Measurements from ENCODE around the gene CLDN4. TPM values are rescaled to one million over a fixed set of nuclear protein-coding genes. Genes with fewer than 3 reads are reported as not detected.

CLDN4 gene
- total and polyA plus RNA-seq, 2 experiments from 2014 or later = 11.6 to 19.4 TPM

DNA sequence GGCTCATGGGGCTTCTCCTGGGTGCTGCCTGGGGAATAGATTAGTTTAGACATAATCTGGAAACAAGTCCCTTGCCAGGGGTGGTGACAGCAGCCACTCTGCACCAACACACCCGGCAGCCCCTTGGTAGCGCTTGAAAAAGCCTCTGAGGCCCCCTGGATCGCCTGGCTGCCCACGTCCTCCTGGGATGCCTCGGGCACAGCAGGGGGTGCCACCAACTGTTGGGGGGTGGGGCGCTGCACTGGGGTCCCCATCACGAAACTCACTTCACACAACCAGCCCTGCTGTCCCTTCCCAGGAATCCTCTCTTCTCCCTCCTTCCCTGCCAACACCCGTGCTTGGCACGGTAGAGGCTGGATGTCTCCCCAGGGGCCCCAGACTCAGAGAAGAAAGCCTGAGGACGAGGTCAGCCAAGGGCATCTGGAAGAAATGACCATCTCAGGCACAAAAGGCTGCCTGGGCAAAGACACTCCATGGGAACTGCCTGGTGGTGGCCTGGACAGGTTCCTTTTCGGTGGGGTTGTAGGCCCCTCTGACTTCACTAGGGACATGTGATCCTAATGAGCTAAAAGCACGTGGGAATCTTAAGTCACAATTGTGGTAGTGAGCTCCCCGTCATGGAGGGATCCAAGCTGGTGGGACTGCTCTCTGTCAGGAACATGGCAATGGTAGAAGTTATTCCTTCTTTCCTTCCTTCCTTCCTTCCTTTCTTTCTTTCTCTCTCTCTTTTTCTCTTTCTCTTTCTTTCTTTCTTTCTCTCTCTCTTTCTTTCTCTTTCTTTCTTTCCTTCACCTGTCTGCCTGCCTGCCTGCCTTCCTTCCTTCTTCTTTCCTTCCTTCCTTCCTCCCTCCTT, 41.5 kb downstream of the CLDN4 start:
- H3K4me1 ChIP-seq (ENCODE audit: insufficient read depth) = peaks cover 20% of the 10 kb centered on the region
- H3K27ac Mint-ChIP-seq = no peak overlapping the region
- no peaks in the 10 kb centered on the region for H4K20me1 ChIP-seq (replicated peaks; ENCODE audit: insufficient read depth)
- no peaks in the 10 kb centered on the region for H3K36me3 ChIP-seq (ENCODE audit: insufficient read depth)
- no peaks in the 10 kb centered on the region for H3K9me2 ChIP-seq (ENCODE audit: insufficient read depth)
- H3K4me3 ChIP-seq = no peak overlapping the region
- TF ChIP-seq NANOG (IDR thresholded peaks at IDR 0.05; ENCODE audit: borderline replicate concordance) (no peak), JUNB (IDR thresholded peaks at IDR 0.05; ENCODE audit: unreplicated experiment) (no peak), EZH2 (IDR thresholded peaks at IDR 0.05; ENCODE audit: low read depth, unreplicated experiment) (no peak), CREB1 (CRISPR knock-in tag; IDR thresholded peaks at IDR 0.05; ENCODE audit: low read depth) (no peak), POLR2AphosphoS5 (IDR thresholded peaks at IDR 0.05; ENCODE audit: low read depth) (no peak)
- TF ChIP-seq, protein P1, sequence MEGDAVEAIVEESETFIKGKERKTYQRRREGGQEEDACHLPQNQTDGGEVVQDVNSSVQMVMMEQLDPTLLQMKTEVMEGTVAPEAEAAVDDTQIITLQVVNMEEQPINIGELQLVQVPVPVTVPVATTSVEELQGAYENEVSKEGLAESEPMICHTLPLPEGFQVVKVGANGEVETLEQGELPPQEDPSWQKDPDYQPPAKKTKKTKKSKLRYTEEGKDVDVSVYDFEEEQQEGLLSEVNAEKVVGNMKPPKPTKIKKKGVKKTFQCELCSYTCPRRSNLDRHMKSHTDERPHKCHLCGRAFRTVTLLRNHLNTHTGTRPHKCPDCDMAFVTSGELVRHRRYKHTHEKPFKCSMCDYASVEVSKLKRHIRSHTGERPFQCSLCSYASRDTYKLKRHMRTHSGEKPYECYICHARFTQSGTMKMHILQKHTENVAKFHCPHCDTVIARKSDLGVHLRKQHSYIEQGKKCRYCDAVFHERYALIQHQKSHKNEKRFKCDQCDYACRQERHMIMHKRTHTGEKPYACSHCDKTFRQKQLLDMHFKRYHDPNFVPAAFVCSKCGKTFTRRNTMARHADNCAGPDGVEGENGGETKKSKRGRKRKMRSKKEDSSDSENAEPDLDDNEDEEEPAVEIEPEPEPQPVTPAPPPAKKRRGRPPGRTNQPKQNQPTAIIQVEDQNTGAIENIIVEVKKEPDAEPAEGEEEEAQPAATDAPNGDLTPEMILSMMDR (conservative IDR thresholded peaks at IDR 0.05; ENCODE audit: low read depth in 2 of 2) = no peak
- TF ChIP-seq, protein P2, sequence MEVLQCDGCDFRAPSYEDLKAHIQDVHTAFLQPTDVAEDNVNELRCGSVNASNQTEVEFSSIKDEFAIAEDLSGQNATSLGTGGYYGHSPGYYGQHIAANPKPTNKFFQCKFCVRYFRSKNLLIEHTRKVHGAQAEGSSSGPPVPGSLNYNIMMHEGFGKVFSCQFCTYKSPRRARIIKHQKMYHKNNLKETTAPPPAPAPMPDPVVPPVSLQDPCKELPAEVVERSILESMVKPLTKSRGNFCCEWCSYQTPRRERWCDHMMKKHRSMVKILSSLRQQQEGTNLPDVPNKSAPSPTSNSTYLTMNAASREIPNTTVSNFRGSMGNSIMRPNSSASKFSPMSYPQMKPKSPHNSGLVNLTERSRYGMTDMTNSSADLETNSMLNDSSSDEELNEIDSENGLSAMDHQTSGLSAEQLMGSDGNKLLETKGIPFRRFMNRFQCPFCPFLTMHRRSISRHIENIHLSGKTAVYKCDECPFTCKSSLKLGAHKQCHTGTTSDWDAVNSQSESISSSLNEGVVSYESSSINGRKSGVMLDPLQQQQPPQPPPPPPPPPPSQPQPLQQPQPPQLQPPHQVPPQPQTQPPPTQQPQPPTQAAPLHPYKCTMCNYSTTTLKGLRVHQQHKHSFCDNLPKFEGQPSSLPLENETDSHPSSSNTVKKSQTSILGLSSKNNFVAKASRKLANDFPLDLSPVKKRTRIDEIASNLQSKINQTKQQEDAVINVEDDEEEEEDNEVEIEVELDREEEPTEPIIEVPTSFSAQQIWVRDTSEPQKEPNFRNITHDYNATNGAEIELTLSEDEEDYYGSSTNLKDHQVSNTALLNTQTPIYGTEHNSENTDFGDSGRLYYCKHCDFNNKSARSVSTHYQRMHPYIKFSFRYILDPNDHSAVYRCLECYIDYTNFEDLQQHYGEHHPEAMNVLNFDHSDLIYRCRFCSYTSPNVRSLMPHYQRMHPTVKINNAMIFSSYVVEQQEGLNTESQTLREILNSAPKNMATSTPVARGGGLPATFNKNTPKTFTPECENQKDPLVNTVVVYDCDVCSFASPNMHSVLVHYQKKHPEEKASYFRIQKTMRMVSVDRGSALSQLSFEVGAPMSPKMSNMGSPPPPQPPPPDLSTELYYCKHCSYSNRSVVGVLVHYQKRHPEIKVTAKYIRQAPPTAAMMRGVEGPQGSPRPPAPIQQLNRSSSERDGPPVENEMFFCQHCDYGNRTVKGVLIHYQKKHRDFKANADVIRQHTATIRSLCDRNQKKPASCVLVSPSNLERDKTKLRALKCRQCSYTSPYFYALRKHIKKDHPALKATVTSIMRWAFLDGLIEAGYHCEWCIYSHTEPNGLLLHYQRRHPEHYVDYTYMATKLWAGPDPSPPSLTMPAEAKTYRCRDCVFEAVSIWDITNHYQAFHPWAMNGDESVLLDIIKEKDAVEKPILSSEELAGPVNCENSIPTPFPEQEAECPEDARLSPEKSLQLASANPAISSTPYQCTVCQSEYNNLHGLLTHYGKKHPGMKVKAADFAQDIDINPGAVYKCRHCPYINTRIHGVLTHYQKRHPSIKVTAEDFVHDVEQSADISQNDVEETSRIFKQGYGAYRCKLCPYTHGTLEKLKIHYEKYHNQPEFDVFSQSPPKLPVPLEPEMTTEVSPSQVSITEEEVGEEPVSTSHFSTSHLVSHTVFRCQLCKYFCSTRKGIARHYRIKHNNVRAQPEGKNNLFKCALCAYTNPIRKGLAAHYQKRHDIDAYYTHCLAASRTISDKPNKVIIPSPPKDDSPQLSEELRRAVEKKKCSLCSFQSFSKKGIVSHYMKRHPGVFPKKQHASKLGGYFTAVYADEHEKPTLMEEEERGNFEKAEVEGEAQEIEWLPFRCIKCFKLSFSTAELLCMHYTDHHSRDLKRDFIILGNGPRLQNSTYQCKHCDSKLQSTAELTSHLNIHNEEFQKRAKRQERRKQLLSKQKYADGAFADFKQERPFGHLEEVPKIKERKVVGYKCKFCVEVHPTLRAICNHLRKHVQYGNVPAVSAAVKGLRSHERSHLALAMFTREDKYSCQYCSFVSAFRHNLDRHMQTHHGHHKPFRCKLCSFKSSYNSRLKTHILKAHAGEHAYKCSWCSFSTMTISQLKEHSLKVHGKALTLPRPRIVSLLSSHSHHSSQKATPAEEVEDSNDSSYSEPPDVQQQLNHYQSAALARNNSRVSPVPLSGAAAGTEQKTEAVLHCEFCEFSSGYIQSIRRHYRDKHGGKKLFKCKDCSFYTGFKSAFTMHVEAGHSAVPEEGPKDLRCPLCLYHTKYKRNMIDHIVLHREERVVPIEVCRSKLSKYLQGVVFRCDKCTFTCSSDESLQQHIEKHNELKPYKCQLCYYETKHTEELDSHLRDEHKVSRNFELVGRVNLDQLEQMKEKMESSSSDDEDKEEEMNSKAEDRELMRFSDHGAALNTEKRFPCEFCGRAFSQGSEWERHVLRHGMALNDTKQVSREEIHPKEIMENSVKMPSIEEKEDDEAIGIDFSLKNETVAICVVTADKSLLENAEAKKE (CRISPR knock-in tag; IDR thresholded peaks at IDR 0.05) = no peak
- TF ChIP-seq, protein P3, sequence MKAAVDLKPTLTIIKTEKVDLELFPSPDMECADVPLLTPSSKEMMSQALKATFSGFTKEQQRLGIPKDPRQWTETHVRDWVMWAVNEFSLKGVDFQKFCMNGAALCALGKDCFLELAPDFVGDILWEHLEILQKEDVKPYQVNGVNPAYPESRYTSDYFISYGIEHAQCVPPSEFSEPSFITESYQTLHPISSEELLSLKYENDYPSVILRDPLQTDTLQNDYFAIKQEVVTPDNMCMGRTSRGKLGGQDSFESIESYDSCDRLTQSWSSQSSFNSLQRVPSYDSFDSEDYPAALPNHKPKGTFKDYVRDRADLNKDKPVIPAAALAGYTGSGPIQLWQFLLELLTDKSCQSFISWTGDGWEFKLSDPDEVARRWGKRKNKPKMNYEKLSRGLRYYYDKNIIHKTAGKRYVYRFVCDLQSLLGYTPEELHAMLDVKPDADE (IDR thresholded peaks at IDR 0.05) = no peak
- TF ChIP-seq, protein P4, sequence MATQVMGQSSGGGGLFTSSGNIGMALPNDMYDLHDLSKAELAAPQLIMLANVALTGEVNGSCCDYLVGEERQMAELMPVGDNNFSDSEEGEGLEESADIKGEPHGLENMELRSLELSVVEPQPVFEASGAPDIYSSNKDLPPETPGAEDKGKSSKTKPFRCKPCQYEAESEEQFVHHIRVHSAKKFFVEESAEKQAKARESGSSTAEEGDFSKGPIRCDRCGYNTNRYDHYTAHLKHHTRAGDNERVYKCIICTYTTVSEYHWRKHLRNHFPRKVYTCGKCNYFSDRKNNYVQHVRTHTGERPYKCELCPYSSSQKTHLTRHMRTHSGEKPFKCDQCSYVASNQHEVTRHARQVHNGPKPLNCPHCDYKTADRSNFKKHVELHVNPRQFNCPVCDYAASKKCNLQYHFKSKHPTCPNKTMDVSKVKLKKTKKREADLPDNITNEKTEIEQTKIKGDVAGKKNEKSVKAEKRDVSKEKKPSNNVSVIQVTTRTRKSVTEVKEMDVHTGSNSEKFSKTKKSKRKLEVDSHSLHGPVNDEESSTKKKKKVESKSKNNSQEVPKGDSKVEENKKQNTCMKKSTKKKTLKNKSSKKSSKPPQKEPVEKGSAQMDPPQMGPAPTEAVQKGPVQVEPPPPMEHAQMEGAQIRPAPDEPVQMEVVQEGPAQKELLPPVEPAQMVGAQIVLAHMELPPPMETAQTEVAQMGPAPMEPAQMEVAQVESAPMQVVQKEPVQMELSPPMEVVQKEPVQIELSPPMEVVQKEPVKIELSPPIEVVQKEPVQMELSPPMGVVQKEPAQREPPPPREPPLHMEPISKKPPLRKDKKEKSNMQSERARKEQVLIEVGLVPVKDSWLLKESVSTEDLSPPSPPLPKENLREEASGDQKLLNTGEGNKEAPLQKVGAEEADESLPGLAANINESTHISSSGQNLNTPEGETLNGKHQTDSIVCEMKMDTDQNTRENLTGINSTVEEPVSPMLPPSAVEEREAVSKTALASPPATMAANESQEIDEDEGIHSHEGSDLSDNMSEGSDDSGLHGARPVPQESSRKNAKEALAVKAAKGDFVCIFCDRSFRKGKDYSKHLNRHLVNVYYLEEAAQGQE (IDR thresholded peaks at IDR 0.05; ENCODE audit: unreplicated experiment) = no peak
- H2AFZ ChIP-seq = no peak overlapping the region
- no peaks in the 10 kb centered on the region for H3K79me2 ChIP-seq (replicated peaks; ENCODE audit: insufficient read depth)
- H3K4me3 Mint-ChIP-seq = no peak overlapping the region
- H3K4me1 Mint-ChIP-seq = peaks cover 18% of the 10 kb centered on the region
- H3K9me3 Mint-ChIP-seq = no peaks in the 10 kb centered on the region
- no peak for DNase-seq (ENCODE audit: low spot score)
- H3K36me3 Mint-ChIP-seq (ENCODE audit: low read depth) = no peaks in the 10 kb centered on the region
- ATAC-seq = no peak
- H3K27ac ChIP-seq (ENCODE audit: low read depth) = no peak overlapping the region
- H3K27me3 Mint-ChIP-seq (ENCODE audit: insufficient read depth, low read depth, poor library complexity) = peaks cover 8% of the 10 kb centered on the region
- H3F3A ChIP-seq (replicated peaks; ENCODE audit: low read depth) = no peaks in the 10 kb centered on the region
- H3K4me2 ChIP-seq = no peak overlapping the region
- H3K27me3 ChIP-seq (ENCODE audit: insufficient read depth) = no peaks in the 10 kb centered on the region
